Choroid plexus epithelial cell (primary cell): ENCODE data around the gene CYTH2.

ENCODE experiments used
- DNase-seq: peaks from one replicate; pipeline ENCODE4 v3.0.0-alpha.2; 2010; ENCODE audit warnings: low read depth
- H3K4me3 ChIP-seq: 2 replicates; pipeline ENCODE4 v1.5.1; 2011; ENCODE audit warnings: low read depth, mild to moderate bottlenecking, control low read depth, low read length, moderate library complexity
- TF ChIP-seq, protein P1 (sequence below): conservative IDR thresholded peaks from 2 replicates; pipeline ENCODE4 v1.5.1; 2011; ENCODE audit warnings: low read depth, mild to moderate bottlenecking, control low read depth, inconsistent platforms, low read length, moderate library complexity

Gene CYTH2

DNA sequence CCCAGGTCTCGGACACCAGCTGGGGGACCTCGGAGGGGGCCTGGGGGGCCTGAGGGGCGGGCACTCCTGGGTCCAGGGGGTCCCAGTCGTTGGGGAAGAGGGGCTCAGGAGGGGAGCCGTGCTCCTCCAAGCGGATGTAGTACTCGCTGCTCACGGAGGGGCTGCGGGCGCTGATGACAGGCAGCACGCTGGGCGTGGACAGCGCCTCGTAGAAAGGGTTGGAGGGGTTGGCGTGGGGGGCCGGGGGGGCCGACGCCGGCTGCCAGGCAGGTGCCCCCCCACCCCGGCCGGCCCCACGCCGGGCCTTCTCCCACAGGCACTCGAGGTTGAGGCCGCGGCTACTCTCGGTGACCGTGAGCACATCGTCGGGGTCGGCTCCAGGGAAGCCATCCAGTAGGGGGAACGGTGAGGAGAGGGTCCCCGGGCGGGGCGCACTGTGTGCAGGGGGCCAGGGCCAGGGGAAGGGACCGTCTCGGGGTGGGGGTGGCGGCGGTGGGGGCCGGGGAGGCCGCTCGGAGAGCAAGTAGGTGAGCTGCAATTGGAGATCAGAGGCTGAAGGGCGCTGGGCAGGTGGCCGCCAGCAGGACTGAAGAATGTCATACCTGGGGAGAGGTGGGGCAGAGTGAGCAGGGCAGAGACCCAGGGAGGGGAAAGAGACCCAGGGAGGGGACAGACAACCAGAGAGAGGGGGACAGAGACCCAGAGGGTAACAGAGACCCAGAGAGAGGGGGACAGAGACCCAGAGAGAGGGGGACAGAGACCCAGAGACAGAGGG is 30.3 kb downstream of the CYTH2 start:
- TF ChIP-seq, protein P1, sequence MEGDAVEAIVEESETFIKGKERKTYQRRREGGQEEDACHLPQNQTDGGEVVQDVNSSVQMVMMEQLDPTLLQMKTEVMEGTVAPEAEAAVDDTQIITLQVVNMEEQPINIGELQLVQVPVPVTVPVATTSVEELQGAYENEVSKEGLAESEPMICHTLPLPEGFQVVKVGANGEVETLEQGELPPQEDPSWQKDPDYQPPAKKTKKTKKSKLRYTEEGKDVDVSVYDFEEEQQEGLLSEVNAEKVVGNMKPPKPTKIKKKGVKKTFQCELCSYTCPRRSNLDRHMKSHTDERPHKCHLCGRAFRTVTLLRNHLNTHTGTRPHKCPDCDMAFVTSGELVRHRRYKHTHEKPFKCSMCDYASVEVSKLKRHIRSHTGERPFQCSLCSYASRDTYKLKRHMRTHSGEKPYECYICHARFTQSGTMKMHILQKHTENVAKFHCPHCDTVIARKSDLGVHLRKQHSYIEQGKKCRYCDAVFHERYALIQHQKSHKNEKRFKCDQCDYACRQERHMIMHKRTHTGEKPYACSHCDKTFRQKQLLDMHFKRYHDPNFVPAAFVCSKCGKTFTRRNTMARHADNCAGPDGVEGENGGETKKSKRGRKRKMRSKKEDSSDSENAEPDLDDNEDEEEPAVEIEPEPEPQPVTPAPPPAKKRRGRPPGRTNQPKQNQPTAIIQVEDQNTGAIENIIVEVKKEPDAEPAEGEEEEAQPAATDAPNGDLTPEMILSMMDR: no peak
- H3K4me3 ChIP-seq: no peak overlapping the region

DNA sequence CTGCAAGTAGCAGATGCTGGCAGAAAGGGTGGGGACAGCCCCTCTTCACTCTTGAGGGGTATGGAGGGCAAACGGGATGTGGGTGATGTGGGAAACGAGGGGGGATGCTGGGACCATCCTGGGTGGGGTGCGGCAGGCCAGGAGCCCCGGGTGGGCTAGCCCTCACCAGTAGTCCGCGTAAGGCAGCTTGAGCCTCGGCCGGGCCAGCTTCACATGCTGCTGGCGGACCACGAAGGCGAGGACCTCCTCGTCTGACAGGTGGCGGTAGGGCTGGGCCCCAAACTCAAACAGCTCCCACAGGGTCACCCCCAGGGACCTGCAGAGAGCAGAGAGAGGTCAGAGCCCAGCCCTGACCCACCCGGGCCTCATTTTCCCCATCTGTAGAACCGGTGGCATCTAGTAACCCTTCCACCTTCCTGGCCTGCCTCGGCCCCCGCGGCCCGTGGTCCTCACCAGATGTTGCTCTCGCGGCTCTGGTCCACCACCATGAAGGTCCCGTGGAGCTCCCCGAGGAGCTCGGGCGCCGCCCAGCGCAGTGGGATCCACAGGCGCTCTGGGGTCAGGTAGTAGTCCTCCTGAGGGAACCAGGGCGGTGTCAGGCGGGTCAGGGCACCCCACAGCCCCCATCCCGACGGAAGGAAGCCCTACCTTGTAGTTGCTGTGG is 31.8 kb downstream of the CYTH2 start:
- TF ChIP-seq, protein P1: no peak
- DNase-seq: no peak
- H3K4me3 ChIP-seq: no peak overlapping the region

More for the DNA sequence above, 30.3 kb downstream of the CYTH2 start:
- DNase-seq: no peak

DNA sequence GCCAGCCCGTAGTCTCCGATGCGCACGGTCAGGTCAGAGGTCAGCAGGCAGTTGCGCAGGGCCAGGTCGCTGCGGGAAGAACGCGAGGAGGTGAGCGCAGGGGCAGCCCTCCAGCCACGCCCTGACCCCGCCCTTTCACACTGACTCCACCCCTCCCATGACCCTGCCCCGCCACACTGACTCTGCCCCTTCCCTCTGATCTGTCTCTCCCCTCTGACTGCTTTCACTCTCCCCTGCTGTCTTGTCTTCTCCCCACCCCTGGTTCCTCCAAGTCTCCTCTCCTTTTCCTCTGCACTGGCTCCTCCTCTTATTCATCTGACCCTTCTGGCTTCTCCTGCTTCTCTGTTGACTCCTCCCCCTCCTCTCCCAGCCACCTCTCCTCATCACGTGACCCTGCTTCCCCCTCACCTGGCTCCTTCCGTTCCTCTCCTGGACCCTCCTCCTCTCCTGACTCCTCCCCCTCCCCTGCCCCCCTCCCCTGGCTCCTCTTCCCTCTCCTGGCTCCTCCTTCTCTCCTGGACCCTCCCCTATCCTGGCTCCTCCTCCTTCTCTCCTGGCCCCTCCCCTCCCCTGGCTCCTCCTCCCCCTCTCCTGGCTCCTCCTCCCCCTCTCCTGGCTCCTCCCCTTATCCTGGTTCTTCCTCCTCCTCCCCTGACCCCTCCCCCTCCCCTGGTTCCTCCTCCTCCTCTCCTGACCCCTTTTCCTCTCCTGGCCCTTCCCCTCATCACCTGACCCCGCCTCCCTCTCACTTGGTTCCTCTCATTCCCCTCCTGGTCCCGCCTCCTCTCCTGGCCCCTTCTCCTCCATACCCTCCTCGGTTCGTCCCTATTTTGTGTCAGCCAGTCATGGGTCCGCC is 32.6 kb downstream of the CYTH2 start:
- no peak overlapping the region for H3K4me3 ChIP-seq
- DNase-seq: no peak
- TF ChIP-seq, protein P1: no peak

DNA sequence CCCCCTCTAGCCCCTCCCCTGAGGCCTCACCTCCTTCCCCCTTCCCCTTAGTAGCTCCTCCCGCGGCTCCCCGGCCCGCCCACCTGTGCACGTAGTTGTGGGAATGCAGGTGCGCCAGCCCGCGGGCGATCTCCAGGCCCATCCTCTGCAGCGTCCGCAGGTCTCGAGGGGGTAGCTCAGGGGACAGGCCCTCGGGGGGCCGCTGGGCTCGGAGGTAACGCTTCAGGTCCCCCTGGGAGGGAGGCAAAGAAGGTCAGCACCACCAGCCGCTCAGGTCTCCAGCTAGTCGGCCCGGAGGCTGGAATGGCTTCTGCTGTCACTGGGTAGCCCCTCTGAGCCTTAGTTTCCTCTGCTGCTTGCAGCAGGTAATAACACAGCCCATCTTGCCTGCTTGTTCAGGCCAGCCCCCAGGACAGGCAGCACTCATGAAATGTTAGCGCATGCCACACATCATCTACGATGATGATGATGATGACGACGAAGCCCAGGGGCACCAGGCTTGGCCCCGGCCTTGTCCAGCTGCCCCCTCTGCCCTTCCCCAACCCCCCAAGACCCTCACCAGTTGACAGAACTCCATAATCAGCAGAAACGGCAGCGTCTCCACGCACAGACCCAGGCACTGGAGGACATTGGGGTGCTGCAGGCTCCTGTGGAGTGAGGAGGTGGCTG is 33.3 kb downstream of the CYTH2 start:
- TF ChIP-seq, protein P1: no peak
- DNase-seq: no peak
- H3K4me3 ChIP-seq: no peak overlapping the region

DNA sequence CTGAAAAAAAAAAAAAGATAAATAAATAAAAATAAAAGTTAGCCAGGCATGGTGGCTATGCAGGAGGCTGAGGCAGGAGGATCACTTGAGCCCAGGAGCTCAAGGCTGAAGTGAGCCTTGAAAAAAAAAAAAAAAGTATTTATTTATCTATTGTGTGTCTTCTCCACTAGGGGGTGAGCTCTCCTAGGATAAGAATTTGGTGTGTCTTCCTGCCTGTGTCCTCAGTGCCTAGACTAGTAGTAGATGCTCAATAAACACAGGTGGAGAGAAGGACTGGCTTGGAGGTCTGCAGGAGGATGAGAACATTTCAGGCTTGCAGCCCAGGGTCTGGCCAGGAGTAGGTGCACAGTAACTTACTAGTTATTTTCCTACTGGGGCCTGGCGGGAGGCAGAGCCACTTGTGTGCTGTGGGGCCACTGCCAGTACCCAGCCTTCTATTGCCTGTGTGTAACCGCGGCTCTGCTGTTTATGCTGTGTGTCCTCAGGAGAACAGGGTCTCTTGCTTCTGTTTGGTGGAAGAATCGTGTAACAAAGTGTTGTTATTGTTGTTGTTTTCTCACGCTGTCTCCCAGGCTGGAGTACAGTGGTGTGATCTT is 37.1 kb downstream of the CYTH2 start:
- H3K4me3 ChIP-seq: no peak overlapping the region
- peak; percentile 66 for DNase-seq
- TF ChIP-seq, protein P1: peak; percentile 67

DNA sequence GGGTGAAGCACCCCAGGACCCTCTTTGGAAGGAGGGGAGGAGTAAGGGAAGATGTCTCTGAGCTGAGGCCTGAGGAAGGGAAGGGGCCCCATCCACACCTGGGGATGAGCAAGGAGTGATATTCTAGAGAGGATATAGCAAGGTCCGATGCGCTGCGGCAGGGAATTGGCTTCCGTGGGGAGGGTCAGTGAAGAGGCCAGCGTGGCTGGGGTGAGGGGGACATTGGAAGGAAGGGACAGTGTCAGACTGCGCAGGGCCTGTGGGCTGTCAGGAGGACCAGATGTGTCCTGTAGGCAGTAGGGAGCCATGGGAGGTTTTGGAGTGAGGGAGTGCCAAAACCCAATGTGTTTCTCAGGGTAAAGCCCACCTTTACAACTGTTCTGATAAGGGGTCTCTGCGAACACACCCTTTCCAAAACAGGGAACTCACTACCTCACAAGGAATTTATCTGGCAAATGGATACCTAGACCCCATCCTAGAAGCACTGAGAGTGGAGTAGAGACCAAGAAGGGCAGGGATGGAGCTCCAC is 38.8 kb downstream of the CYTH2 start:
- H3K4me3 ChIP-seq: no peak overlapping the region
- TF ChIP-seq, protein P1: no peak
- DNase-seq: no peak
